HepG2 (cell line): ENCODE results near the gene SERINC4. TPM values are rescaled to one million over a fixed set of nuclear protein-coding genes. Genes with fewer than 3 reads are reported as not detected.

Experiments
- FOXM1 ChIP-seq: sonication (generic); formaldehyde crosslinking; IDR thresholded peaks from 2 replicates; pipeline ENCODE4 v1.5.0; 2020; ENCODE audit warnings: missing genetic modification reagents
- HNRNPL ChIP-seq: fragments of 200-400 bp; formaldehyde crosslinking; IDR thresholded peaks from 2 replicates; pipeline ENCODE4 v1.6.1; 2017; ENCODE audit warnings: mild to moderate bottlenecking, low read depth, low read length
- NR2F1 ChIP-seq, 2 experiments: fragments of 450-650 bp in 1 of 2; formaldehyde crosslinking in 1 of 2; IDR thresholded peaks; 2 replicates each; pipeline versions ENCODE4 v1.5.0 to v1.6.1; 2016 to 2020; ENCODE audit warnings: mild to moderate bottlenecking in 1 of 2, missing compliant biosample characterization in 1 of 2, missing genetic modification reagents in 1 of 2, moderate library complexity in 1 of 2
- PHF5A ChIP-seq: IDR thresholded peaks from one replicate; pipeline ENCODE4 v1.6.1; 2018; ENCODE audit warnings: low read depth, missing genetic modification reagents; ENCODE audit not compliant: unreplicated experiment
- ZBTB8A ChIP-seq: sonication (generic); formaldehyde crosslinking; IDR thresholded peaks from 2 replicates; pipeline ENCODE4 v1.4.0; 2020; ENCODE audit warnings: mild to moderate bottlenecking, low read depth, missing genetic modification reagents, borderline replicate concordance
- ZNF10 ChIP-seq: sonication (generic); formaldehyde crosslinking; IDR thresholded peaks from 2 replicates; pipeline ENCODE4 v1.4.0; 2020; ENCODE audit warnings: mild to moderate bottlenecking, low read depth, missing genetic modification reagents, borderline replicate concordance
- ZNF160 ChIP-seq: sonication (generic); formaldehyde crosslinking; IDR thresholded peaks from 2 replicates; pipeline ENCODE4 v1.8.0; 2022; ENCODE audit warnings: mild to moderate bottlenecking, inconsistent platforms, missing genetic modification reagents
- ZNF3 ChIP-seq: IDR thresholded peaks from 2 replicates; pipeline ENCODE4 v1.7.0; 2017; ENCODE audit warnings: inconsistent platforms
- ZNF343 ChIP-seq: sonication (generic); formaldehyde crosslinking; IDR thresholded peaks from 2 replicates; pipeline ENCODE4 v1.4.0; 2020; ENCODE audit warnings: mild to moderate bottlenecking, missing genetic modification reagents
- ZNF468 ChIP-seq: sonication (generic); formaldehyde crosslinking; IDR thresholded peaks from 2 replicates; pipeline ENCODE4 v1.8.0; 2022; ENCODE audit warnings: mild to moderate bottlenecking, moderate library complexity, missing genetic modification reagents
- ZNF496 ChIP-seq: sonication (generic); formaldehyde crosslinking; IDR thresholded peaks from 2 replicates; pipeline ENCODE4 v1.8.1; 2023; ENCODE audit warnings: mild to moderate bottlenecking, moderate library complexity, missing genetic modification reagents; ENCODE audit not compliant: insufficient replicate concordance
- ZNF510 ChIP-seq: sonication (generic); formaldehyde crosslinking; IDR thresholded peaks from 2 replicates; pipeline ENCODE4 v1.4.0; 2020; ENCODE audit warnings: low read depth, mild to moderate bottlenecking, missing genetic modification reagents
- ZNF577 ChIP-seq: sonication (generic); formaldehyde crosslinking; IDR thresholded peaks from 2 replicates; pipeline ENCODE4 v1.4.0; 2020; ENCODE audit warnings: mild to moderate bottlenecking, low read depth, missing genetic modification reagents, borderline replicate concordance
- ZNF605 ChIP-seq: sonication (generic); formaldehyde crosslinking; IDR thresholded peaks from 2 replicates; pipeline ENCODE4 v1.8.0; 2022; ENCODE audit warnings: mild to moderate bottlenecking, missing genetic modification reagents
- ZNF747 ChIP-seq: sonication (generic); formaldehyde crosslinking; IDR thresholded peaks from 2 replicates; pipeline ENCODE4 v1.8.1; 2023; ENCODE audit warnings: missing genetic modification reagents, mild to moderate bottlenecking, borderline replicate concordance
- ZSCAN9 ChIP-seq: IDR thresholded peaks from 2 replicates; pipeline ENCODE4 v1.6.1; 2016; ENCODE audit warnings: borderline replicate concordance
- polyA plus RNA-seq, 8 experiments: library from polyadenylated mRNA; depleted of rRNA in 3 of 8; stranded (reverse) in 7 of 8; unstranded in 1 of 8; fragments of >200 nt; fragmentation: Illumina TruSeq in 4 of 8; extraction: Trizol in 4 of 8; gene quantifications; 2 replicates each; pipeline versions ENCODE4 v1.2.1 to v1.2.3, GENCODE V29; 2011 to 2016; ENCODE audit warnings: low read depth in 4 of 8, missing spikeins in 1 of 8, mixed read lengths in 1 of 8; ENCODE audit not compliant: insufficient read depth in 1 of 8
- total RNA-seq, 5 experiments: library from RNA; depleted of rRNA; stranded (reverse); fragments of >200 nt; fragmentation: Illumina TruSeq; extraction: Trizol; gene quantifications; 2 replicates each; pipeline ENCODE4 v1.2.3, GENCODE V29; 2016; ENCODE audit warnings: low read depth in 1 of 5
- TF ChIP-seq, protein P1 (sequence below): sonication (generic); formaldehyde crosslinking; IDR thresholded peaks from 2 replicates; pipeline ENCODE4 v1.4.0; 2020; ENCODE audit warnings: missing genetic modification reagents, borderline replicate concordance
- TF ChIP-seq, protein P2 (sequence below): sonication (generic); formaldehyde crosslinking; IDR thresholded peaks from 2 replicates; pipeline ENCODE4 v1.5.0; 2020; ENCODE audit warnings: missing genetic modification reagents
- TF ChIP-seq, protein P3 (sequence below): sonication (generic); formaldehyde crosslinking; IDR thresholded peaks from 2 replicates; pipeline ENCODE4 v1.8.0; 2023; ENCODE audit warnings: mild to moderate bottlenecking, missing genetic modification reagents
- TF ChIP-seq, protein P4 (sequence below): sonication (generic); formaldehyde crosslinking; IDR thresholded peaks from 2 replicates; pipeline ENCODE4 v1.5.0; 2020; ENCODE audit warnings: mild to moderate bottlenecking, missing genetic modification reagents
- TF ChIP-seq, protein P5 (sequence below): sonication (generic); formaldehyde crosslinking; IDR thresholded peaks from 2 replicates; pipeline ENCODE4 v1.8.1; 2023; ENCODE audit warnings: mild to moderate bottlenecking, missing genetic modification reagents, borderline replicate concordance
- TF ChIP-seq, protein P6 (sequence below): sonication (generic); formaldehyde crosslinking; IDR thresholded peaks from 2 replicates; pipeline ENCODE4 v1.8.0; 2022; ENCODE audit warnings: missing genetic modification reagents, low read depth, mild to moderate bottlenecking, borderline replicate concordance

The SERINC4 gene
- total and polyA plus RNA-seq, 2 of the 13 experiments (the other 11 are each of a cell fraction or from before 2014, with no cell fraction given), result not detected

DNA sequence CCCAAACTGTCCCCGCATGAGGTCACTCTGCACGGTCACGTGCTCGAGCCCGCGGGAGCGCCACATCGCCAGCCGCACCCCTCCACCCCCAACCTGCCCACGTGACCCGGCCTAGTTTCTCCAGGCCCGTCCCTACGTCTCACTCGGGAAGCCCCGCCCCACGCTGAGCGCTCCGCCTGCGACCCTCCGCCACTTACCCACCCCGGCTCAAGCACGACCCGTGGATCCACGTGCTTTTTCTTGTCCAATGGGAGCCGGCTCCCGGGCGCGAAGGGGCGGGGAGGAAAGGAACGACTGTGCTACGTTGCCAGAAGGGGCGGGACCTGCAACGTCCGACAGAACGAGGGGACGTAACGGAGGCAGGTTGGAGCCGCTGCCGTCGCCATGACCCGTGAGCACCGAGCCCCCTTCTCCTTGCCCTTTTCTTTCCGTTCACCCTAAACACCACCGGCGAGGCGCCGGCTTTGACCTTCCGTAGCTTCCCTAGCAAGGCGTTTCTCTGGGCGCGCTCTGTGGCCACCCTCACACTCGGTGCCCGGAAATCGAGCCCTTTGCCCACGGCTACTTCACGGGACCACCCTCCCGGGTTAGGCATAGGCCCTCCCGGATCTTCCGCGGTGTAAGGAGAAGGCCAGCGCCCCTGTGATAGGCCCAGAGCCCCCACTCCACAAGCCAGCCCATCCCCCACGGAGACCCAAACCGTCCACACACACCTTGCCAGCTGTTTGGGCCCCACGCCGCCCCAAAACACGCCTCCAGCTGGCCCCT, 7.8 kb downstream of the SERINC4 start, which contains the start of gene SERF2 (continued):
- TF ChIP-seq, protein P1, sequence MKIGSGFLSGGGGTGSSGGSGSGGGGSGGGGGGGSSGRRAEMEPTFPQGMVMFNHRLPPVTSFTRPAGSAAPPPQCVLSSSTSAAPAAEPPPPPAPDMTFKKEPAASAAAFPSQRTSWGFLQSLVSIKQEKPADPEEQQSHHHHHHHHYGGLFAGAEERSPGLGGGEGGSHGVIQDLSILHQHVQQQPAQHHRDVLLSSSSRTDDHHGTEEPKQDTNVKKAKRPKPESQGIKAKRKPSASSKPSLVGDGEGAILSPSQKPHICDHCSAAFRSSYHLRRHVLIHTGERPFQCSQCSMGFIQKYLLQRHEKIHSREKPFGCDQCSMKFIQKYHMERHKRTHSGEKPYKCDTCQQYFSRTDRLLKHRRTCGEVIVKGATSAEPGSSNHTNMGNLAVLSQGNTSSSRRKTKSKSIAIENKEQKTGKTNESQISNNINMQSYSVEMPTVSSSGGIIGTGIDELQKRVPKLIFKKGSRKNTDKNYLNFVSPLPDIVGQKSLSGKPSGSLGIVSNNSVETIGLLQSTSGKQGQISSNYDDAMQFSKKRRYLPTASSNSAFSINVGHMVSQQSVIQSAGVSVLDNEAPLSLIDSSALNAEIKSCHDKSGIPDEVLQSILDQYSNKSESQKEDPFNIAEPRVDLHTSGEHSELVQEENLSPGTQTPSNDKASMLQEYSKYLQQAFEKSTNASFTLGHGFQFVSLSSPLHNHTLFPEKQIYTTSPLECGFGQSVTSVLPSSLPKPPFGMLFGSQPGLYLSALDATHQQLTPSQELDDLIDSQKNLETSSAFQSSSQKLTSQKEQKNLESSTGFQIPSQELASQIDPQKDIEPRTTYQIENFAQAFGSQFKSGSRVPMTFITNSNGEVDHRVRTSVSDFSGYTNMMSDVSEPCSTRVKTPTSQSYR (CRISPR knock-in tag), result peak; percentile 80
- TF ChIP-seq HNRNPL (no peak), ZNF496 (no peak), ZNF3 (CRISPR knock-in tag) (no peak), ZNF10 (CRISPR knock-in tag) (no peak), ZNF747 (CRISPR knock-in tag) (no peak), ZSCAN9 (CRISPR knock-in tag) (no peak), ZNF605 (peak; percentile 78), FOXM1 (CRISPR knock-in tag) (no peak), ZBTB8A (CRISPR knock-in tag) (no peak), ZNF343 (CRISPR knock-in tag) (0 out of 2 replicates have a peak, but pooled peaks have one; percentile 4), ZNF468 (CRISPR knock-in tag) (no peak), ZNF160 (CRISPR knock-in tag) (0 out of 2 replicates have a peak, but pooled peaks have one; percentile 17), NR2F1 (CRISPR knock-in tag; IDR thresholded peaks at IDR 0.05) (no peak), ZNF510 (0 out of 2 replicates have a peak, but pooled peaks have one; percentile 35), ZNF577 (no peak), PHF5A (CRISPR knock-in tag) (peak; percentile 31)
- TF ChIP-seq, protein P2, sequence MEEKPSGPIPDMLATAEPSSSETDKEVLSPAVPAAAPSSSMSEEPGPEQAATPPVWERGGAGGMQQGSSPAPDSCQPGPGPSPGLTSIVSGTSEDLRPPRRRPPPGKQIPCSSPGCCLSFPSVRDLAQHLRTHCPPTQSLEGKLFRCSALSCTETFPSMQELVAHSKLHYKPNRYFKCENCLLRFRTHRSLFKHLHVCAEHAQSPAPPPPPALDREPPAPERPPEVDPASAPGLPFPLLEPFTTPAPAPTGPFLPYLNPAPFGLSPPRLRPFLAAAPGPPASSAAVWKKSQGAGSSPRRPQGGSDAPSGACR (CRISPR knock-in tag), result peak; percentile 1; the same call in 1 of the 2 replicates
- TF ChIP-seq, protein P3, sequence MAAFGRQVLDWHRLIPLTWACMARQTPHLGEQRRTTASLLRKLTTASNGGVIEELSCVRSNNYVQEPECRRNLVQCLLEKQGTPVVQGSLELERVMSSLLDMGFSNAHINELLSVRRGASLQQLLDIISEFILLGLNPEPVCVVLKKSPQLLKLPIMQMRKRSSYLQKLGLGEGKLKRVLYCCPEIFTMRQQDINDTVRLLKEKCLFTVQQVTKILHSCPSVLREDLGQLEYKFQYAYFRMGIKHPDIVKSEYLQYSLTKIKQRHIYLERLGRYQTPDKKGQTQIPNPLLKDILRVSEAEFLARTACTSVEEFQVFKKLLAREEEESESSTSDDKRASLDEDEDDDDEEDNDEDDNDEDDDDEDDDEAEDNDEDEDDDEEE (CRISPR knock-in tag), result no peak
- TF ChIP-seq, protein P4, sequence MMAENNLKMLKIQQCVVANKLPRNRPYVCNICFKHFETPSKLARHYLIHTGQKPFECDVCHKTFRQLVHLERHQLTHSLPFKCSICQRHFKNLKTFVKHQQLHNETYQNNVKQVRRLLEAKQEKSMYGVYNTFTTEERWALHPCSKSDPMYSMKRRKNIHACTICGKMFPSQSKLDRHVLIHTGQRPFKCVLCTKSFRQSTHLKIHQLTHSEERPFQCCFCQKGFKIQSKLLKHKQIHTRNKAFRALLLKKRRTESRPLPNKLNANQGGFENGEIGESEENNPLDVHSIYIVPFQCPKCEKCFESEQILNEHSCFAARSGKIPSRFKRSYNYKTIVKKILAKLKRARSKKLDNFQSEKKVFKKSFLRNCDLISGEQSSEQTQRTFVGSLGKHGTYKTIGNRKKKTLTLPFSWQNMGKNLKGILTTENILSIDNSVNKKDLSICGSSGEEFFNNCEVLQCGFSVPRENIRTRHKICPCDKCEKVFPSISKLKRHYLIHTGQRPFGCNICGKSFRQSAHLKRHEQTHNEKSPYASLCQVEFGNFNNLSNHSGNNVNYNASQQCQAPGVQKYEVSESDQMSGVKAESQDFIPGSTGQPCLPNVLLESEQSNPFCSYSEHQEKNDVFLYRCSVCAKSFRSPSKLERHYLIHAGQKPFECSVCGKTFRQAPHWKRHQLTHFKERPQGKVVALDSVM (CRISPR knock-in tag), result no peak
- TF ChIP-seq, protein P5, sequence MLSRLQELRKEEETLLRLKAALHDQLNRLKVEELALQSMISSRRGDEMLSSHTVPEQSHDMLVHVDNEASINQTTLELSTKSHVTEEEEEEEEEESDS (CRISPR knock-in tag), result no peak
- TF ChIP-seq, protein P6, sequence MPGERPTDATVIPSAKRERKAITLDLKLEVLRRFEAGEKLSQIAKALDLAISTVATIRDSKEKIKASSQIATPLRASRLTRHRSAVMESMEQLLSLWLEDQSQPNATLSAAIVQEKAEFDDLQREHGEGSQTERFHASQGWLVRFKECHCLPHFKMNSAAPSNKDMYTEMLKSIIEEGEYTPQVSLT, result no peak
